ENCODE measurements around the gene IFNL1.
"Not testable (repeated sequence)": the region's sequence is repeated elsewhere in the genome, so short reads cannot be mapped to it uniquely, and the experiment has no call there.

IFNL1 gene

GRCh38 chr19:39308531-39309304 lies 12.5 kb downstream of the IFNL1 start:
- peak in 1 of 2 experiments; percentile 36 for DNase-seq

DNA sequence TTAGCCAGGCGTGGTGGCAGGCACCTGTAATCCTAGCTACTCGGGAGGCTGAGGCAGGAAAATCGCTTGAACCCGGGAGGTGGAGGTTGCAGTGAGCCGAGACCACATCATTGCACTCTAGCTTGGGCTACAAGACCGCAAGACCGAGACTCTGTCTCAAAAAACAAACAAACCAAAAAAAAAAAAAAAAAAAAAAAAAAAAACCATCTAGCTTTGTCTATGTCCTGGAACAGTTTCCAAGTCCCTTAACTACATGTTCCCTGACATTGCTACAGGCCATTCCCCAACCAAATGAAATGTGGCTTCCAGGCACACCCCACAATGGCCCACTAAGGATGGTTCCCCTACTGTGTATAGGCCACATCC lies 13.1 kb downstream of the IFNL1 start:
- DNase-seq: not testable (repeated sequence)

DNA sequence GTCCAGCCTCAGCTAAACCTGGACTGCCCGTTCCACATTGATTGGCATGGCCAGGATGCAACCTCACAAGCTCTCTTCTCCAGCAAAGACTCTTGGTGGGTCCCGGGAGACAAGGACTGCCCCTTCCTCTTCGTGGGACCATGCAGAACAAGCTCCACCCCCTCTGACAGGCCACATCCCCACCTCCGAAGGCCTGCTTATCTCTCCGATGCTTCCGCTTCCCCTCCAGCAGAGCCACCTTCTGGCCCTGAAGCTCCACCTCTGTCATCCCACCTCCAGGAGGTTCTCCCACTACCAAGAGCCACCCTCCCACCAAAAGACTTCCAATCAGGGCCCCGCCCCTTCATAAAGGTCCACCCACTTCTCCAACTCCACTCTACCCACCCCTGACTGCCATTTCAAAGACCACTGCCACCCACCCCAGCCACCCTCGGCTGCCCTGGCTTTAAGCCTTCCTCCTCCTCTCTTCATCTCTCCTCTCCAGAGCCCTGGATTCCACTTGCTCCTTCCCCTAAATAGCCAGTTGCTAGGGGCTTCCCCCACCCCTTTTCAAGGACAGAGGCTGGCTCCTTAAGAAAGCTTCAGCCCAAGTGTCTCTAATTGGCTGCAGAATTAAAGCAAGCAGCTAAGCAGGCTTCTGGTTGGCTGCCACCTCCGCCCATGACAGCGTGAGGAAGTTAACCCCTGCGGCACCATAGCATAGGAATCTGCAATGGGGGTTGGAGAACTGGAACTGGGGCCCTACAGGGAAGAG lies 14.5 kb downstream of the IFNL1 start:
- no peak for DNase-seq

DNA sequence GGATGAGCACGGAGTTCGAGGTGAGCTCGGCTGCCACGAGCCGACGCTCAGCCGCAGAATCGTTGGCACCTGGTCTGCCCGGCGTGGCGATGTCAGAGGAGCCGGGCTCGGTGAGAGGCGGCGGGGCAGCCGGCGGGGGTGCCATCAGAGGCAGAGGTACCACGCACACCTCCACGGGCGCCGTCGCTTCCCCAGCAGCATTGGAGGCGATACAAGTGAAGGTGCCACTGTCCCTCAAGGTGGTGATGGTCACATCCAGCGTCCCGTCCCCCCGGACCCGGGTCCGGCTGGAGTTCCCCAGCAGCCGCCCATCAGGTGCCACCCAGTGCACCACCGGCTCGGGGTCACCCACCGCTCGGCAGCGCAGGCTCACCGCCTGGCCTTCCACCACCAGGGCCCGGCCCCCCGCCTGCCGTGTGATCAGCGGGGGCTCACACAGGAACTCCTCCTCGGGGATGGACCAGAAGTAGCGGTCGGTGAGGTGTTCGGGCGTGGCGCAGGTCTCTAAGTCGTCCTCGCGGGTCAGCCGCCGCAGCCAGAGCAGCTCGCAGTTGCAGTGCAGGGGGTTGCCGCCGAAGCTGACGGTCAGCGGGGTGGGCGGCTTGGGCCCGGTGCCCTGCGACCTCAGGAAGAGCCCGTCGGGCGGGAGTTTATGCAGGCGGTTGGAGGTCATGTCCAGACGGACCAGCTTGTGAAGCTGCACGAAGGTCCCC lies 18.0 kb downstream of the IFNL1 start:
- no peak for DNase-seq

GRCh38 chr19:39315933-39316332 lies 19.7 kb downstream of the IFNL1 start:
- no peak for DNase-seq

GRCh38 chr19:39316627-39317321 lies 20.6 kb downstream of the IFNL1 start:
- no peak for DNase-seq

DNA sequence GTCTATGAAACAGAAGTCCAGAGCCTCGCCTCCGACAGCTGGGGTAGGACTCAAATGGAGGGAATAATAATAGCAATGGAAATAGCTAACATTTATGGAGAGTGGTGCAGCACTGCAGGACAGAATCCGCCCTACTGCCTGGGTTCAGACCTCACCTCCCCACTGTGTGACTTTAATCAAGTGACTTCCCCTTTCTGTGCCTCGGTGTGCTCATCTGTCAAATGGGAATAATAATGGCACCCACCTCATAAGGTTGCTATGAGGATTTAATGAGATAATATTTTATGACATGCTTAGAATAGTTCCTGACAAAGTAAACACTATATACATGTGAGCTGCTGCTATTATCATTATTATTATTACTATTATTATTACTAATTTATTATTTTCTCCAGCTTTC lies 21.3 kb downstream of the IFNL1 start:
- DNase-seq: no peak

GRCh38 chr19:39318071-39318470 lies 21.9 kb downstream of the IFNL1 start:
- no peak for DNase-seq

- DNase-seq: no peak
Observed at GRCh38 chr19:39318690-39319089, 22.5 kb downstream of the IFNL1 start.

GRCh38 chr19:39319098-39319891 lies 23.1 kb downstream of the IFNL1 start:
- no peak for DNase-seq

DNA sequence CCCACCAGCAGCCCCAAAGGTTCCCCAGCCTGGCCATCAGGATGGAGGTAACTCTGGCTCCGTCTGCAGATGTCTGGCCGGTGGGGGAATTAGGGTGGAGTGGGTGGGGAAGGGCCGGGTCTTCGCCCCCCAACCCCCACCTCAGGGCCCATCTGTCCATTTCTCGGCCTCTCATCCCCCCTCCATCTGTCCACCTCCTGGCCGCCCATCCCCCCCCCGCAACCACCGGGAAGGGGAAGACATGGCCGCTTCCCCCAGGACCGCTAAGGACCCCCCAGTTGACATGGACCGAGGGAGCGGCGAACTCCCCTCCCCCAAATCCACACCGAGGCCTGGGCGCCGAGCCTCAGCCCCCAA lies 23.7 kb downstream of the IFNL1 start:
- DNase-seq: no peak

- no peak for DNase-seq
Observed at GRCh38 chr19:39321117-39321831, 25.1 kb downstream of the IFNL1 start.

GRCh38 chr19:39321832-39322176 lies 25.6 kb downstream of the IFNL1 start:
- no peak for DNase-seq

GRCh38 chr19:39324242-39324842 lies 28.1 kb downstream of the IFNL1 start:
- no peak for DNase-seq

GRCh38 chr19:39325778-39326665 lies 29.8 kb downstream of the IFNL1 start:
- DNase-seq: no peak

- no peak for DNase-seq
Observed at GRCh38 chr19:39327363-39328045, 31.3 kb downstream of the IFNL1 start.

DNA sequence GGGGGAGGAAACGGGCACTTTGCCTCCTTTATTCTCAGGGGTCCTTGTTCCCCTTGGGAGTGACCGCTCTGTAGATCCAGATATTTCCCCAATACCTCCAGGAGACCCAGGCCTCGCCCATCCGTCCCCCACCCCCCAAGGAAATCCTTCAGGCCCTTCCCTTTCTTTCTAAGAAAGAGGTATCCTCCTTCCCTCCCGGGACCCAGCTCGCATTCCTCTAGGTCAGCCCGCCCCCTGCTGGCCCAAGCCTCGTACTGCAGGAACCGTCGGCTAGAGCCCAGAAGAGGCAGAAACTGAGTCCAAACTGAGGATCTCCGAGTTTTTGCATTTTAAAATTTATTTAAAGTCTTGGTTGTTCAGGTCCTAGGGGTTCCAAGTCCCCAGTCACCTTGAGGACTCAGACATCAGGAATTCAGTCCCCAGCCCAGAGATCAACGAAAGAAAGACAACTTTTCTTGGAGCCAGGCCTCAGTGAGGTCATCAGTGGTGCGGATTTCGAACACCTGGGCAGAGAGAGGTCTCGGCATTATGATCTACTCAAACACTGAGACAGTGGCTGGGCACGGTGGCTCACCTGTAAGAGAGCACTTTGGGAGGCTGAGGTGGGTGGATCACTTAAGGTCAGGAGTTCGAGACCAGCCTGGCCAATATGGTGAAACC lies 32.0 kb downstream of the IFNL1 start:
- DNase-seq: peak; percentile 61 to 77

- no peak for DNase-seq
Observed at GRCh38 chr19:39329948-39330347, 33.7 kb downstream of the IFNL1 start.

DNA sequence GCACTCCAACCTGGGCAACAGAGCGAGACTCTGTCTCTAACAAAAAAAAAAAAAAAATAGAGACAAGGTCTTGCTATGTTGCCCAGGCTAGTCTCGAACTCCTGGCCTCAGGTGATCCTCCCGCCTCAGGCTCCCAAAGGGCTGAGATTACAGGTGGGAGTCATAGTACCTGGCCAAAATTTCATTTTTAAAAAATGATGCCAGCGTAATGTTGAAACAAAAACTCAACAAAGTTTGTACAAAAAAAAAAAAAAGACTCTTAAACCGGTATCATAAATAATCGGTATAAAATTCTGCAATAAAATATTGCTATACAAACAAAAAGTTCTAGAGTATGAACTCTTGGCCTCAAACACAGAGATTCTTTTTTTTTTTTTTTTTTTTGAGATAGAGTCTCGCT lies 36.1 kb downstream of the IFNL1 start:
- DNase-seq: no peak

Data from NCI-H1930 (cell line).